ENCODE results near the gene TIE1. TPM values are rescaled to one million over a fixed set of nuclear protein-coding genes. Genes with fewer than 3 reads are reported as not detected.

TIE1 gene
- polyA plus RNA-seq, 1 donor = 18.7 TPM

GRCh38 chr1:43274125-43274803 is 26.5 kb upstream of the TIE1 start:
- 50% methylated on average over 1 of the region's 11 CpGs for WGBS (ENCODE audit: insufficient coverage, low lambda C conversion rate)
- DNase-seq = peak; percentile 78 to 86
- peak overlapping the region; percentile 84 for H3K27ac ChIP-seq (ENCODE audit: low read length)

DNA sequence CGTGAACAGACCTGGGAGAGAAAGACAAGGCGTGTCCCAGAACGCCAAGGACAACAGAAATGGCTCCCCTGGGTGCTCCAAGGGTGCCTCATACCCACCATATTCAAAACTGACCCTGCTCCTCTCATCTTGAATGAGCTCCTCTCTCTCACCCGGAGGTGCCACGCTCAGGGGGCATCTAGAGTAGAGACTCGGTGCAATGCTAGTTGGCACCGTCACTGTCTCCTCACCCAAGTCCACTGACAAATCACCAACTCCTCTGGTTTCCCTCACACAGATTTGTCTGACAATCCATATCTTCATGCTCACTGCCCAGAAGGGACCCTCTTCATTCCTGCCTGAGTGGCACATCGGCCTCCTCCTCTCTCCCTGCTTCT is 26.0 kb upstream of the TIE1 start:
- Histone ChIP-seq H3K27me3 (ENCODE audit: control insufficient read depth, insufficient read depth, low read length) (no peaks in the 10 kb centered on the region), H3K36me3 (ENCODE audit: control insufficient read depth, insufficient read depth, low read length) (peaks cover 18% of the 10 kb centered on the region), H3K27ac (ENCODE audit: low read length) (peak overlapping the region; percentile 84), H3K4me3 (ENCODE audit: low read length) (no peak overlapping the region), H3K4me1 (ENCODE audit: control insufficient read depth, insufficient read depth, low read length) (peaks cover 61% of the 10 kb centered on the region), H3K9me3 (ENCODE audit: control insufficient read depth, low read depth, low read length) (no peaks in the 10 kb centered on the region)
- DNase-seq = no peak
- whole genome bisulfite sequencing (ENCODE audit: insufficient coverage, low lambda C conversion rate) = no CpG with 5 or more reads among the region's 8 CpGs

More at GRCh38 chr1:43274125-43274803, 26.5 kb upstream of the TIE1 start:
- H3K36me3 ChIP-seq (ENCODE audit: control insufficient read depth, insufficient read depth, low read length) = peaks cover 12% of the 10 kb centered on the region
- H3K9me3 ChIP-seq (ENCODE audit: control insufficient read depth, low read depth, low read length) = no peaks in the 10 kb centered on the region
- H3K27me3 ChIP-seq (ENCODE audit: control insufficient read depth, insufficient read depth, low read length) = no peaks in the 10 kb centered on the region
- no peak overlapping the region for H3K4me3 ChIP-seq (ENCODE audit: low read length)
- H3K4me1 ChIP-seq (ENCODE audit: control insufficient read depth, insufficient read depth, low read length) = peaks cover 61% of the 10 kb centered on the region

DNA sequence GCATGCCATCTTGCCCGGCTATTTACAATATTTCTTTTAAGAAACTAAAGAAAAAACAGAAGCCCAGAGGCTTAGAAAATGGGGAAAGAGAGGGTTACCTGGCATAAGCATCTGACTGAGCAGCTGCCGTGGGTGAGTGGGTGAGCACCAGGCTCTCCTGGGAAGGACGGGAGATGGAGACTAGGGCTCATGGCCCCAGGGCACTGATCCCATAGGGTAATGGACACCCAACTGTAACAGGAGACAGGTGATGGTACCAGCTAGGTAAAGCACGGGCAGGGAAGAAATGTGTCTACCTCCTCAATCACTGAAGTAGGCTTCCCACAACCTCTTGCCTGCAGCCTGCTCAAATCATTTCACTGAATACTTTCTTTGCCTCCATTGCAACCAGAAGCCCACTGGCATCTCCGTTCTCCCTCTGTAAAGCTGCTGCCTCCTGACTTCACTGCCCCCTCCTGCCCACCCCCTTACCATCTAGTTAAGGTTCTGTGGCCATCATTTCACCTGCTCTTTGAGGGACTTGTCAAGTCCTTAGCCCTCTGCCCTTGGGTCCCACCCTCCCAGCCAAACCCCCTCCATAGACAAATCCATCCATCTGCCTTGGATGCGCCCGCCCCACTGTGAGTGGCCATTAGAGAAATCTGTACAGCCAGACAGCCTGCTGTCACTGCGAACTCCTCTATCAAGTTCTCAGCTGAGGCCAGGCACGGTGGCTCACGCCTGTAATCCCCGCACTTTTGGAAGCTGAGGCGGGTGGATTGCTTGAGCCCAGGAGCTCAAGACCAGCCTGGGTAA is 24.8 kb upstream of the TIE1 start:
- peaks cover 28% of the 10 kb centered on the region for H3K36me3 ChIP-seq (ENCODE audit: control insufficient read depth, insufficient read depth, low read length)
- no peaks in the 10 kb centered on the region for H3K9me3 ChIP-seq (ENCODE audit: control insufficient read depth, low read depth, low read length)
- H3K27ac ChIP-seq (ENCODE audit: low read length) = peak overlapping the region; percentile 63
- peaks cover 56% of the 10 kb centered on the region for H3K4me1 ChIP-seq (ENCODE audit: control insufficient read depth, insufficient read depth, low read length)
- no peaks in the 10 kb centered on the region for H3K27me3 ChIP-seq (ENCODE audit: control insufficient read depth, insufficient read depth, low read length)
- H3K4me3 ChIP-seq (ENCODE audit: low read length) = no peak overlapping the region
- no CpG with 5 or more reads among the region's 12 CpGs for WGBS (ENCODE audit: insufficient coverage, low lambda C conversion rate)
- DNase-seq = no peak

GRCh38 chr1:43276673-43277072 is 24.1 kb upstream of the TIE1 start:
- Histone ChIP-seq H3K9me3 (ENCODE audit: control insufficient read depth, low read depth, low read length) (no peaks in the 10 kb centered on the region), H3K4me3 (ENCODE audit: low read length) (no peak overlapping the region), H3K36me3 (ENCODE audit: control insufficient read depth, insufficient read depth, low read length) (peaks cover 30% of the 10 kb centered on the region), H3K27ac (ENCODE audit: low read length) (peak overlapping the region; percentile 63), H3K27me3 (ENCODE audit: control insufficient read depth, insufficient read depth, low read length) (no peaks in the 10 kb centered on the region), H3K4me1 (ENCODE audit: control insufficient read depth, insufficient read depth, low read length) (peaks cover 49% of the 10 kb centered on the region)
- WGBS (ENCODE audit: insufficient coverage, low lambda C conversion rate) = 40% methylated on average over 1 of the region's 7 CpGs
- peak in 1 of 2 donors; percentile 38 for DNase-seq

DNA sequence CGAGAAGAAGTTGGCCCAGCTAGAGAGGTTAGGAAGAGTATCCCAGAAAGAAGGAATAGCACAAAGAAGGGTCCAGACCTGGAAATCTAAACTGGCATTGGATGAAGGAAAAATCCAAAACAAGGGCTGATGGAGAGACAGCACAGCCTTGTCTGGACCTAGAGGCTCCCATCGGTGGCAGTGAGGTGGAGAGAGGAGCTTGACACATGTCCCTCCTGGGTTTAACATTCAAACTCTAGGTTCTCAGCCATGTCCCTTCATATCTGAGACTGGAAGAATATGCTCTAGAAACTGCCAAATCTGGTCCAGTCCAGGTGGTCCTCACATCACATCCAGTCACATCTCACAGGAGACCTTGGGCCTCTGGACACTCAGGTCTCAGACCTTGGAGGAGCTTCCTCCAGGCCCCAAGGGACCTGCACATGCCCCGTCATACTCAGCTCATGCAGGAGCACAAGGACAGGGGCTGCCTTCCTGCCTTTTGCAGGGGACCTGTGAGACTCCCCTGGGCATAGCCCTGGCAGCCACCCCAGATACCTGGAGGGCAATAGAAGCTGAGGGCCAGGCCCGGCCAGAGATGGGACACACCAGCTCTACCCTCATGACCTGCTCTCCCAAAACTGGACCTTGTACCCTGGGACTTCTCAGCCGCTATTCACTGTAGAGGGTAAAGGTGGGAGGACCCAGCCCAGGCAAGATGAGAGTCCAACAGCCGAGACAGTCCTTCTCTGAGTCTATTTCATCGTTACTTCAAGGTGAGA is 23.5 kb upstream of the TIE1 start:
- Histone ChIP-seq H3K36me3 (ENCODE audit: control insufficient read depth, insufficient read depth, low read length) (peaks cover 32% of the 10 kb centered on the region), H3K9me3 (ENCODE audit: control insufficient read depth, low read depth, low read length) (no peaks in the 10 kb centered on the region), H3K27ac (ENCODE audit: low read length) (peak overlapping the region; percentile 63), H3K4me3 (ENCODE audit: low read length) (no peak overlapping the region), H3K4me1 (ENCODE audit: control insufficient read depth, insufficient read depth, low read length) (peaks cover 47% of the 10 kb centered on the region), H3K27me3 (ENCODE audit: control insufficient read depth, insufficient read depth, low read length) (no peaks in the 10 kb centered on the region)
- no CpG with 5 or more reads among the region's 7 CpGs for WGBS (ENCODE audit: insufficient coverage, low lambda C conversion rate)
- DNase-seq = peak; percentile 44 to 80

- peaks cover 56% of the 10 kb centered on the region for H3K4me1 ChIP-seq (ENCODE audit: control insufficient read depth, insufficient read depth, low read length)
- WGBS (ENCODE audit: insufficient coverage, low lambda C conversion rate) = no CpG with 5 or more reads among the region's 5 CpGs
- DNase-seq = no peak
- no peak overlapping the region for H3K4me3 ChIP-seq (ENCODE audit: low read length)
- H3K9me3 ChIP-seq (ENCODE audit: control insufficient read depth, low read depth, low read length) = no peaks in the 10 kb centered on the region
- no peak overlapping the region for H3K27ac ChIP-seq (ENCODE audit: low read length)
- H3K36me3 ChIP-seq (ENCODE audit: control insufficient read depth, insufficient read depth, low read length) = peaks cover 33% of the 10 kb centered on the region
- H3K27me3 ChIP-seq (ENCODE audit: control insufficient read depth, insufficient read depth, low read length) = no peaks in the 10 kb centered on the region
Observed at GRCh38 chr1:43279161-43279560, 21.6 kb upstream of the TIE1 start.

DNA sequence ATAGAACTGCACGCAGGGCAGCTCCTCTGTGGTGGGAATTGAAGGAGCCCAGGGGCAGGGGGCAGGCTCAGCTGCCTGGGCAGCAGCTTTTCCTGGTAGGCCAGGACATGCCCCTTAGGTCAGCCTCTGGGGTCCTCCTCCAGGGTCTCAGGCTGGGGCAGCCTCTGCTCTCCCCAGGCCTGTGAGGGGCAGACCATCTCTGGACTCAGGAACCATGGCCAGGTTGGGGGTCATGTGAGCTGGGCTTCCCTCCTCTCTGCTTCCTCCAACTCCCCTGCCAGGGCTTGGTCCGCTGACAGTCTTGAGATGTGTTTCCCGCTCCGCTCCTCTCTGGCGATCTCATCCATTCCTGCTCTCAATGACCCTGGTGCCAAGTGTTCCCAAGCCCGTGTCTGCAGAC is 21.1 kb upstream of the TIE1 start:
- no CpG with 5 or more reads among the region's 6 CpGs for WGBS (ENCODE audit: insufficient coverage, low lambda C conversion rate)
- H3K9me3 ChIP-seq (ENCODE audit: control insufficient read depth, low read depth, low read length) = no peaks in the 10 kb centered on the region
- H3K36me3 ChIP-seq (ENCODE audit: control insufficient read depth, insufficient read depth, low read length) = peaks cover 33% of the 10 kb centered on the region
- peaks cover 54% of the 10 kb centered on the region for H3K4me1 ChIP-seq (ENCODE audit: control insufficient read depth, insufficient read depth, low read length)
- no peak overlapping the region for H3K27ac ChIP-seq (ENCODE audit: low read length)
- DNase-seq = no peak
- no peak overlapping the region for H3K4me3 ChIP-seq (ENCODE audit: low read length)
- no peaks in the 10 kb centered on the region for H3K27me3 ChIP-seq (ENCODE audit: control insufficient read depth, insufficient read depth, low read length)

- no peak for DNase-seq
- no CpG with 5 or more reads among the region's 2 CpGs for WGBS (ENCODE audit: insufficient coverage, low lambda C conversion rate)
Observed at GRCh38 chr1:43280692-43281091, 20.1 kb upstream of the TIE1 start.

DNA sequence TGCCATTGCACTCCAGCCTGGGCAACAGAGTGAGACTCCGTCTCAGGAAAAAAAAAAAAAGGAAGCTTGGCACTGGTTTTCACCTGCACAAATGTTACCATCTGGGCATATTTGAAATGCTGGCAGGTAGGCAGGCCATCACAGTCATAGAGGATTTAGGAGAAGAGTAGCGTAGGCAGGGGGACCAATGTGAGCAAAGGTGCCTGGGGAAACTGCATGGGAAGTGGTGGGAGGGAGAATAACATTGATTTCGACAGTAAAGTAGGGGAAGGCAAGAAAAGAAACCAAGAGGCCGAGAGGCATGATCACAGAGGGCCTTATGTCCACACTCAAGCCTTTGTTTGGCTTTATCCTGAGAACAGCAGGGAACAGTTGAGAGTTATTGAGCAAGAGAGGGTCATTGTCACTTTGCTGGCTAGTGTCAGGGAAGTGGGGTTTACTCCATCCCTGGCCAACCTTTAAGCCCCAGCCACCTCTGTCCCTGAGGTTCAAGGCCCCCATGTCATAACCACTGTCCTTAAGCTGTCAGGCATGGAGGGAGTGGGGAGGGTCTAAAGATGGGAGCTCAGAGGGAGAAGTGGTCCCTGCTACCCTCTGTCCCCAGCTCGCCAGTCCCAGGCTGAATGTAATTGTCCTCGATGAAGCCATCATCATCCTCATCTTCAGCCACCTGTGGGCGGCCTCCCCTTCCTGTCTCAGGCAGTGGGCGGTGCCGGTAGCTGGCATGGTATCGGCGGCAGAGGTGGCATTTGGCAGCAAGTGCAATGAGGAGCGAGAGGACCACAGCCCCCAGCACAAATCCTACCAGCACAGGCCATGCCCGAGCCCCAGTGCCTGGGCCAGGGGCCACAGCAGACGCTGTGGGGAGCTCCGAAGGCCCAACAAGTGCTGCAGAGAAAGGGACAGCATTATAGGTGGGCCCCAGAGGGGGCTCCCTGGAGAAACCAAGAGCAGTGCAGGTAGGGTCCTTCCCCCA is 18.3 kb upstream of the TIE1 start:
- Histone ChIP-seq H3K4me3 (ENCODE audit: low read length) (no peak overlapping the region), H3K9me3 (ENCODE audit: control insufficient read depth, low read depth, low read length) (no peaks in the 10 kb centered on the region), H3K4me1 (ENCODE audit: control insufficient read depth, insufficient read depth, low read length) (peaks cover 44% of the 10 kb centered on the region), H3K27me3 (ENCODE audit: control insufficient read depth, insufficient read depth, low read length) (no peaks in the 10 kb centered on the region), H3K27ac (ENCODE audit: low read length) (no peak overlapping the region), H3K36me3 (ENCODE audit: control insufficient read depth, insufficient read depth, low read length) (peaks cover 33% of the 10 kb centered on the region)
- 40% methylated on average over 1 of the region's 15 CpGs for WGBS (ENCODE audit: insufficient coverage, low lambda C conversion rate)
- DNase-seq = no peak

More at GRCh38 chr1:43280692-43281091, 20.1 kb upstream of the TIE1 start:
- no peak overlapping the region for H3K27ac ChIP-seq (ENCODE audit: low read length)
- H3K4me3 ChIP-seq (ENCODE audit: low read length) = no peak overlapping the region
- peaks cover 47% of the 10 kb centered on the region for H3K4me1 ChIP-seq (ENCODE audit: control insufficient read depth, insufficient read depth, low read length)
- no peaks in the 10 kb centered on the region for H3K27me3 ChIP-seq (ENCODE audit: control insufficient read depth, insufficient read depth, low read length)
- no peaks in the 10 kb centered on the region for H3K9me3 ChIP-seq (ENCODE audit: control insufficient read depth, low read depth, low read length)
- peaks cover 33% of the 10 kb centered on the region for H3K36me3 ChIP-seq (ENCODE audit: control insufficient read depth, insufficient read depth, low read length)
